Measurements from ENCODE around the gene WNT2B. TPM values are rescaled to one million over a fixed set of nuclear protein-coding genes. Genes with fewer than 3 reads are reported as not detected.

The WNT2B gene
- total and polyA plus RNA-seq, 2 of the 8 experiments (the other 6 are each of a cell fraction or from before 2014, with no cell fraction given): 0.33 to 2.0 TPM

GRCh38 chr1:112493351-112493750 lies 15.4 kb upstream of the WNT2B start:
- 86% methylated on average over 6 of the region's 6 CpGs; no CpG with 5 or more reads in 1 of the 2 experiments for WGBS, 2 experiments (ENCODE audit: extremely low coverage in 1 of 2, insufficient coverage in 1 of 2, insufficient read length in 1 of 2, insufficient replicate concordance in 2 of 2, low coverage in 1 of 2, low lambda C conversion rate in 2 of 2, missing lambda C conversion rate in 1 of 2)
- Histone ChIP-seq H2AFZ (ENCODE audit: low read length) (no peak overlapping the region), H3K79me1 (ENCODE audit: low read depth, low read length) (no peaks in the 10 kb centered on the region), H3K14ac (ENCODE audit: insufficient read length) (no peak overlapping the region), H3K4me1 (replicated peaks in 1 of 4; ENCODE audit: control insufficient read depth in 3 of 4, insufficient read depth in 4 of 4, low read length in 3 of 4) (no peaks in the 10 kb centered on the region), H4K8ac (ENCODE audit: extremely low read depth, insufficient read depth, low read length) (no peak overlapping the region), H3K27ac (ENCODE audit: low read depth, low read length) (no peak overlapping the region), H4K5ac (ENCODE audit: insufficient read length, low read depth, low read length) (no peak overlapping the region), H2BK12ac (ENCODE audit: low read depth, low read length) (no peak overlapping the region), H3K4me2 (ENCODE audit: insufficient read depth in 1 of 2, low read depth in 2 of 2, low read length in 2 of 2) (no peak overlapping the region), H2BK120ac (replicated peaks; ENCODE audit: low read depth, low read length) (no peak overlapping the region), H2BK20ac (ENCODE audit: low read length) (no peak overlapping the region), H4K20me1 (replicated peaks in 1 of 2; ENCODE audit: control insufficient read depth in 1 of 2, insufficient read depth in 2 of 2, low read length in 2 of 2) (no peaks in the 10 kb centered on the region), H3K9me3 (ENCODE audit: insufficient read depth in 2 of 2, low read depth in 1 of 2, low read length in 1 of 2) (no peaks in the 10 kb centered on the region), H3K4me3 (ENCODE audit: extremely low read depth in 1 of 4, insufficient read depth in 2 of 4, low read depth in 3 of 4, low read length in 4 of 4) (no peak overlapping the region), H3K79me2 (ENCODE audit: control insufficient read depth in 1 of 2, insufficient read depth in 2 of 2, low read length in 2 of 2) (no peaks in the 10 kb centered on the region), H3K23ac (ENCODE audit: insufficient read length) (no peak overlapping the region), H4K91ac (replicated peaks; ENCODE audit: insufficient read length, low read length) (no peak overlapping the region), H3K27me3 (replicated peaks in 1 of 4; ENCODE audit: control insufficient read depth in 3 of 4, extremely low read depth in 1 of 4, insufficient read depth in 3 of 4, low read length in 3 of 4) (no peaks in the 10 kb centered on the region), H2AK5ac (ENCODE audit: low read depth, low read length) (no peak overlapping the region), H2BK15ac (ENCODE audit: low read length) (no peak overlapping the region), H3K9ac (replicated peaks in 1 of 4; ENCODE audit: extremely low read depth in 1 of 4, low read depth in 3 of 4, low read length in 3 of 4) (no peak overlapping the region), H3K18ac (ENCODE audit: extremely low read depth, low read length) (no peak overlapping the region), H3K36me3 (ENCODE audit: control insufficient read depth in 2 of 4, insufficient read depth in 4 of 4, low read length in 3 of 4) (no peaks in the 10 kb centered on the region), H2BK5ac (ENCODE audit: low read depth, low read length) (no peak overlapping the region), H3K23me2 (ENCODE audit: low read depth, low read length) (no peaks in the 10 kb centered on the region), H3K4ac (replicated peaks; ENCODE audit: insufficient read length, low read depth, low read length) (no peak overlapping the region), H3K56ac (replicated peaks; ENCODE audit: insufficient read length, low read depth, low read length) (no peak overlapping the region)
- no peak for FAIRE-seq
- no peak for DNase-seq (ENCODE audit: low read depth in 1 of 2, low spot score in 2 of 2)
- POLR2A ChIA-PET (ENCODE audit: partially characterized antibody): no interaction called here
- TF ChIP-seq KDM1A (IDR thresholded peaks at IDR 0.05; ENCODE audit: borderline replicate concordance, low read length) (0 out of 2 replicates have a peak, but pooled peaks have one; percentile 21), SUZ12 (IDR thresholded peaks at IDR 0.05; ENCODE audit: low read length) (no peak)
- CTCF ChIA-PET (ENCODE audit: partially characterized antibody): interaction anchor here (0.8 to 1.4 kb wide), 2 partner anchors 103 to 121 kb away, joined by 3 to 7 read pairs; no protein-coding TSS in a partner anchor
